ENCODE data around the gene TSPAN17.

TSPAN17 gene

GRCh38 chr5:176690911-176691310 lies 43.6 kb downstream of the TSPAN17 start:
- no peak for DNase-seq (ENCODE audit: low read depth)
- no peak for TF ChIP-seq CTCF (IDR thresholded peaks at IDR 0.05; ENCODE audit: low read length, missing control alignments)
- no peak overlapping the region for H3K4me3 ChIP-seq (replicated peaks; ENCODE audit: low read depth, low read length)

- H3K4me3 ChIP-seq (replicated peaks; ENCODE audit: low read depth, low read length): no peak overlapping the region
- no peak for TF ChIP-seq CTCF (IDR thresholded peaks at IDR 0.05; ENCODE audit: low read length, missing control alignments)
- DNase-seq (ENCODE audit: low read depth): no peak
Observed at GRCh38 chr5:176691524-176691923, 44.2 kb downstream of the TSPAN17 start.

GRCh38 chr5:176692326-176692725 lies 45.0 kb downstream of the TSPAN17 start:
- TF ChIP-seq CTCF (IDR thresholded peaks at IDR 0.05; ENCODE audit: low read length, missing control alignments): no peak
- no peak overlapping the region for H3K4me3 ChIP-seq (replicated peaks; ENCODE audit: low read depth, low read length)
- DNase-seq (ENCODE audit: low read depth): no peak

- no peak overlapping the region for H3K4me3 ChIP-seq (replicated peaks; ENCODE audit: low read depth, low read length)
- TF ChIP-seq CTCF (IDR thresholded peaks at IDR 0.05; ENCODE audit: low read length, missing control alignments): no peak
- no peak for DNase-seq (ENCODE audit: low read depth)
Observed at GRCh38 chr5:176692839-176693476, 45.7 kb downstream of the TSPAN17 start.

GRCh38 chr5:176693477-176693851 lies 46.2 kb downstream of the TSPAN17 start:
- no peak overlapping the region for H3K4me3 ChIP-seq (replicated peaks; ENCODE audit: low read depth, low read length)
- no peak for TF ChIP-seq CTCF (IDR thresholded peaks at IDR 0.05; ENCODE audit: low read length, missing control alignments)
- DNase-seq (ENCODE audit: low read depth): peak; percentile 31

- no peak for TF ChIP-seq CTCF (IDR thresholded peaks at IDR 0.05; ENCODE audit: low read length, missing control alignments)
- no peak overlapping the region for H3K4me3 ChIP-seq (replicated peaks; ENCODE audit: low read depth, low read length)
- no peak for DNase-seq (ENCODE audit: low read depth)
Observed at GRCh38 chr5:176694146-176694545, 46.9 kb downstream of the TSPAN17 start.

- no peak for TF ChIP-seq CTCF (IDR thresholded peaks at IDR 0.05; ENCODE audit: low read length, missing control alignments)
- DNase-seq (ENCODE audit: low read depth): no peak
- no peak overlapping the region for H3K4me3 ChIP-seq (replicated peaks; ENCODE audit: low read depth, low read length)
Observed at GRCh38 chr5:176694631-176695030, 47.3 kb downstream of the TSPAN17 start.
